GM12878 (cell line): Measurements from ENCODE around the gene ARRDC1. TPM values are rescaled to one million over a fixed set of nuclear protein-coding genes. Genes with fewer than 3 reads are reported as not detected.
A peak's percentile ranks its signal among the peaks of the same experiment; 100 is the strongest.

ENCODE experiments used
- ATF3 ChIP-seq: IDR thresholded peaks from 2 replicates; pipeline ENCODE4 v1.6.1; 2011; ENCODE audit warnings: low read depth, mild to moderate bottlenecking, low read length, moderate library complexity, borderline replicate concordance; ENCODE audit errors: extremely low read depth
- CBFB ChIP-seq: IDR thresholded peaks from 2 replicates; pipeline ENCODE4 v1.6.1; 2016; ENCODE audit warnings: antibody characterized with exemption, low read depth
- HCFC1 ChIP-seq: fragments of 150-350 bp; IDR thresholded peaks from 2 replicates; pipeline ENCODE4 v1.6.1; 2014; ENCODE audit warnings: low read length
- KAT2A ChIP-seq: conservative IDR thresholded peaks from 2 replicates; pipeline ENCODE4 v1.6.1; 2011; ENCODE audit warnings: low read depth, low read length; ENCODE audit not compliant: control insufficient read depth
- MEF2B ChIP-seq: fragments of 450-650 bp; IDR thresholded peaks from 2 replicates; pipeline ENCODE4 v1.6.1; 2018; ENCODE audit warnings: mild to moderate bottlenecking, moderate library complexity; ENCODE audit not compliant: partially characterized antibody, poor library complexity, severe bottlenecking
- MYC ChIP-seq: IDR thresholded peaks from 2 replicates; pipeline ENCODE4 v1.6.1; 2011; ENCODE audit warnings: mild to moderate bottlenecking, low read length, moderate library complexity, inconsistent platforms; ENCODE audit not compliant: insufficient read depth, insufficient replicate concordance, insufficient read length, severe bottlenecking
- NR2F1 ChIP-seq: fragments of 450-650 bp; conservative IDR thresholded peaks from 2 replicates; pipeline ENCODE4 v1.6.1; 2017; ENCODE audit warnings: mild to moderate bottlenecking
- PBX3 ChIP-seq: IDR thresholded peaks from 2 replicates; pipeline ENCODE4 v1.6.1; 2011; ENCODE audit warnings: mild to moderate bottlenecking, low read depth, low read length, moderate library complexity; ENCODE audit not compliant: insufficient replicate concordance
- POLR2A ChIP-seq: IDR thresholded peaks from 2 replicates; pipeline ENCODE4 v1.6.1; 2011; ENCODE audit warnings: low read depth, mild to moderate bottlenecking, low read length
- RAD51 ChIP-seq: fragments of 450-650 bp; IDR thresholded peaks from 2 replicates; pipeline ENCODE4 v1.6.1; 2016; ENCODE audit warnings: moderate library complexity, mild to moderate bottlenecking, inconsistent platforms
- RCOR1 ChIP-seq: conservative IDR thresholded peaks from 2 replicates; pipeline ENCODE4 v1.6.1; 2012; ENCODE audit warnings: low read depth, low read length, improper control_type of control experiment
- REST ChIP-seq: IDR thresholded peaks from 2 replicates; pipeline ENCODE4 v1.6.1; 2012; ENCODE audit warnings: mild to moderate bottlenecking, low read depth, low read length
- SRF ChIP-seq, 2 experiments: IDR thresholded peaks; 2 replicates each; pipeline ENCODE4 v1.6.1; 2011; ENCODE audit warnings: low read depth in 2 of 2, low read length in 2 of 2, mild to moderate bottlenecking in 1 of 2, moderate library complexity in 1 of 2
- SUPT20H ChIP-seq: IDR thresholded peaks from 2 replicates; pipeline ENCODE4 v1.6.1; 2011; ENCODE audit warnings: low read depth, mild to moderate bottlenecking, low read length, moderate library complexity, borderline replicate concordance; ENCODE audit not compliant: control insufficient read depth
- TBL1XR1 ChIP-seq: IDR thresholded peaks from 2 replicates; pipeline ENCODE4 v1.6.1; 2012; ENCODE audit warnings: low read depth, low read length, improper control_type of control experiment
- TCF12 ChIP-seq: IDR thresholded peaks from 2 replicates; pipeline ENCODE4 v1.6.1; 2011; ENCODE audit warnings: low read depth, mild to moderate bottlenecking, low read length
- ZNF687 ChIP-seq: fragments of 450-650 bp; IDR thresholded peaks from 2 replicates; pipeline ENCODE4 v1.6.1; 2017; ENCODE audit warnings: mild to moderate bottlenecking, moderate library complexity
- polyA plus RNA-seq, 11 experiments: library from polyadenylated mRNA; depleted of rRNA in 4 of 11; unstranded in 6 of 11; stranded (reverse) in 5 of 11; fragments of >200 nt; fragmentation: Nextera tagmentation in 4 of 11; fragmentation: Illumina TruSeq in 1 of 11; extraction: Ambion mirVana in 4 of 11; extraction: Trizol in 1 of 11; gene quantifications; 1 replicate in 1 of 11; 2 replicates in 10 of 11; pipeline versions ENCODE4 v1.2.1 to v1.2.3, GENCODE V29; 2011 to 2016; ENCODE audit warnings: inconsistent platforms in 2 of 11, missing spikeins in 2 of 11, low read depth in 1 of 11
- total RNA-seq, 4 experiments: library from RNA; depleted of rRNA in 3 of 4; stranded (reverse); fragments of >200 nt in 3 of 4; fragmentation: Illumina TruSeq in 1 of 4; extraction: Trizol in 1 of 4; gene quantifications; 2 replicates each; pipeline versions ENCODE4 v1.2.1 to v1.2.3, GENCODE V29; 2013 to 2021

Gene ARRDC1
- total and polyA plus RNA-seq, 10 of the 15 experiments (the other 5 are each of a cell fraction or from before 2014, with no cell fraction given) = 0.23 to 34.4 (median 20.9) TPM

- TF ChIP-seq REST (no peak), TBL1XR1 (peak; percentile 94), SUPT20H (no peak), PBX3 (no peak), RCOR1 (no peak), TCF12 (no peak), KAT2A (no peak), NR2F1 (peak; percentile 99), MYC (no peak), SRF (IDR thresholded peaks at IDR 0.05; ENCODE audit: low read depth in 2 of 2, low read length in 2 of 2) (no peak), POLR2A (peak; percentile 69; the same call in 1 of the 2 replicates), CBFB (no peak), RAD51 (no peak), ZNF687 (peak; percentile 96), ATF3 (0 out of 2 replicates have a peak, but pooled peaks have one; percentile 54), HCFC1 (peak; percentile 56), MEF2B (peak; percentile 34)
Observed at GRCh38 chr9:137618105-137619067, 12.9 kb downstream of the ARRDC1 start, which contains the start of gene EHMT1 (continued).
